HG03565 (cell line): Measurements from ENCODE around the gene CEP131.
"Not testable (repeated sequence)": the region's sequence is repeated elsewhere in the genome, so short reads cannot be mapped to it uniquely, and the experiment has no call there.

Experiments
- ATAC-seq: cut with Tn5 transposase; IDR thresholded peaks from one replicate; pipeline ENCODE4 v1.9.1; 2021; ENCODE audit warnings: mild to moderate bottlenecking, moderate library complexity; ENCODE audit not compliant: unreplicated experiment

The CEP131 gene

GRCh38 chr17:81228834-81229665 is 6.3 kb upstream of the CEP131 start:
- no peak for ATAC-seq

DNA sequence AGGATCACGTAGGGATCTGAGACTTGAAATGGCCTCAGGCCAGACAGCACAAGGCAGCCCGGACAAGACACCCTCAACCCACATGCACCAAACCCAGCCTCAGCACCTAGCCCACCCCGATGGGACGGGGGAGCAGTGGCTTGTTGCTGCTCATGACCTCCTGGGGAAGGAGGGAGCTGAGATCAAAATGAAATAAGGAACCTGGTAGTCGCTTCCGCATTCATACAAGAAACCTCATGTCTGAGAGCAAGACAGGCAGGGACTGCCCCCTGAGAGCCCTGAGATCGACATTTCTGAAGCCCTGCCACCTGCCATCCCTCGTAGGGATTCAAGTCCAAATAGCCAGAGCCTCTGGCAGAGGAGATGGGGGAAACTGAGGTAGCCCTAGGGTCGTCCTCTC is 5.7 kb upstream of the CEP131 start:
- no peak for ATAC-seq

DNA sequence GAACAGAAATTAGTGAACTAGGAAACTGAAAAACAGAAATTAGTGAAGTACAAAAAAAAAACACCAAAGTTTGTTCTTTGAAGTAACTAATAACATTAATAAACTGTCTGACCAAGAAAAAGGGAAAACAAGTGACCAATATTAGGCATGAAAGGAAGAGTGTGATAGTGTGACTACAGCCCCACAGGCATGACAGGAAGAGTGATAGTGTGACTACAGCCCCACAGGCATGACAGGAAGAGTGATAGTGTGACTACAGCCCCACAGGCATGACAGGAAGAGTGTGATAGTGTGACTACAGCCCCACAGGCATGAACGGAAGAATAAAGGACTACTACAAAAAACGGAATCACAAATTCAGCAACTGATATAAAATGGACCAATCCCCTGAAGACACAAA is 4.9 kb upstream of the CEP131 start:
- not testable (repeated sequence) for ATAC-seq

GRCh38 chr17:81223762-81224130 is 981 bp upstream of the CEP131 start:
- no peak for ATAC-seq

DNA sequence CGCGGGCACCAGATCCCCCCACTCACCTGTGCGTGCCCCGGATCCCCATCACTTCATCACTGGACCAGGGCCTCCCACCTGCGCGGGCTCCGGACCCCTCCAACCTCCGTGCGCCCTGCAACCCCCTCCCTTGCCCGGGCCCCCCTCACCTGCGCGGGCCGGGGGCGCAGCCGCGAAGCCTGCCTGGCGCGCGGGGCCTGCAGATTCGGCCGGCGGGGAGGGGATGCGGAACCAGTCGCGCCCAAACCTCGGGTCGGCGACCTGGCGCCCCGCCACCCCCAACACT is 202 bp downstream of the CEP131 start:
- peak; percentile 2 for ATAC-seq

GRCh38 chr17:81221842-81222619 is 734 bp downstream of the CEP131 start:
- no peak for ATAC-seq

DNA sequence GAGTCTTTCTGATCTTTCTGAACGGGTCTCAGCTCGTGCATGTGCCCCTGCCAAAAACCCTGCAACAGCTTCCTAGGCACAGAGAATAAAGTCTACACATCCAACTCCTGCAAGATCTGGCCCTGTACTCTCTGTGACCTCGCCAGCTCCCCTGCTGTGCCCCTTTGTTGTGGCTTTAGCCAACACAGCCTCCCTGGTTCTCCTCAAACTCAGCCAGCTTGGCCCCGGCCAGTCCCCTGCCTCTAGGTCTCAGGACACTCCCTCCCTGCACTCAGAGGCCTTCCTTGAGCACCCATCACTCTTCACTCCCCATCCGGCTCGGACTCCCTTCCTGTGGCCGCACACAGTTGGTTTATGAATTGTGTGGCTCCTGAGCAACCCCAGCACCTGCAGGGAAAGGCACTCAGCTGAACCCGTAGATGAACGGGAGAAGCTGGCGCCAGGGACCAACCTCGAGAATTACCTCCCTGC is 1.4 kb downstream of the CEP131 start:
- no peak for ATAC-seq

DNA sequence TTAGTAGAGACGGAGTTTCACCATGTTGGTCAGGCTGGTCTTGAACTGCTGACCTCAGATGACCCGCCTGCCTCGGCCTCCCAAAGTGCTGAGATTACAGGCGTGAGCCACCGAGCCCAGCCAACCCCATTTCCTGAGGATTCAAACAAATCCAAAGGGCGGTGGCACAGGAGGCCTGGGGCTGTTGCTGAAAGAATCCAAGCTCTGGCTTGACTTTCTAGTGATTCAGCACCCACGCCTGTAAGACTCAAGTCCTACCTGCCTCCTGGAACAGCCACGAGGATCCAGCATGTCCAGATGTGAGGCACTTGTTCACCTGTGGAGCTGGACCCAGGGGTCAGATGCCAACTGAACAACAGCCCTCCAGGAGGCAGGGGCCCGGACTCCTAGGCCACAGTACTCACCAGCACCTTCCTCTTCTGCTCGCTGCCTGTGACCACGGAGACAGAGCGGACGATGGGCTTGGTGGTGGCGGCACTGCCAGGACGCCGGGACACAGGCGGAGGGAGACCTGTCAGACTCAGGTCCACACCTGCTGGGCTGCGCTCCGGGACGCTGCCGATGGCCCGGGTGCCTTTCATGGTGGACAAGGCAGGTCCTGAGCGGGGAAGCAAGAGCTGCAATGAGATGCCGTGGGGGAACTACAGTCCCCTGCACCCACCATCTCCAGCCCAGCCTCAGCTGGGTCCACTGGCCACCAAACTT is 3.1 kb downstream of the CEP131 start:
- no peak for ATAC-seq

- no peak for ATAC-seq
Observed at GRCh38 chr17:81218991-81219390, 3.8 kb downstream of the CEP131 start.

DNA sequence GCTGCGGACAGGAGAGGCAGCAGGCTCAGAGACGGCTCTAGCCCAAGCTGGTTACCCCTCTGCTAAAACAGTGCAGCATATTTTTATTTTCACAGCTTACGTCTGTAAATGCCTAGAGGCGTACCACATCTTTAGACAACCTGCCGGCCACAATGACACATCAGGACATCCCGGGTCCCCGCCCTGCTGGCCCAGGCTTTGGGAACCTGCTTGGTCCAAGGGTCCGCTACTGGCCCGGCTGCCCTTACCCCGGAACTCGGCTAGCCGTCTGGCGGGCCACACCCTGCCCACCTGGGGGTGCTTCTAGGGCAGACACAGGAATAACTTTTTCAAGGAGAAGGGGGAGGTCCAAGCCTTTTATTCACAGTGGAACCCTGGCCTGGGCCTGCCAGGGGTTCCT is 4.3 kb downstream of the CEP131 start:
- ATAC-seq: no peak

DNA sequence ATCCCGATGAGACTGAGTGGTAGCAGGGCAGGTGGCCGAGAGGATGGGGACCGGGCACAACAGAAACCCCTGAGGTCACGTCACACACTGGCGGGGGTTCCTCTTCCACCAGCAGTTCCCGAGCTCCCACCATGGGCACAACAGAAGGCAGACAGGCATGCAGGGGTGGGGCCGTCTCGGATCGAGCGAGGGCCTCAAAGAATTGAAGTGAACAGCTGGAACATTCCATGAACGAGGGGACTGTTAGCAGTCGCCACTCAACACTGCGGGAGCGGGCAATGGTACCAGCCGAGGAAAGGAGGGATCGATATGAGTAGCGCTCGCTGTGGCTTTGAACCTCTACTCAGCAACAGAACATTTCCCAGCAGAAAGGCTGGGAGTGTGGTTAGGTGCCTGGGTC is 5.3 kb downstream of the CEP131 start:
- no peak for ATAC-seq

GRCh38 chr17:81213978-81214377 is 8.8 kb downstream of the CEP131 start:
- ATAC-seq: no peak

DNA sequence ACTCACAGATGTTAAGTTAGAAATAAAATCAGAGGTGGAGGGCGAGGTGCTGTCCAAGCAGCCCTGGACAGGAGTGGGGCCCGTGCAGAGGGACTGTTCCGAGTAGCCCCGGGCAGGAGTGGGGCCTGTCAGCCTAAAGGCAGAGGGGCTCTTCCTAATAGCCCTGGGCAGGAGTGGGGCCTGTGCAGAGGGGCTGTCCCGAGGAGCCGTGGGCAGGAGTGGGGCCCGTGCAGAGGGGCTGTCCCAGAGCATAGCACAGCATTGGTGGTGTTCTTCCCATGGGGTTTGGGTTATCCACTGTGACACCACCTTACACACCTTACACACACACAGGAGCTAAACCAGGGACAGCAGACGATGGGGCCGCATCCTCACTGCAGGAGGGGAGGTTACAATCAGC is 10.4 kb downstream of the CEP131 start:
- ATAC-seq: no peak

GRCh38 chr17:81210868-81211267 is 11.9 kb downstream of the CEP131 start:
- ATAC-seq: no peak

DNA sequence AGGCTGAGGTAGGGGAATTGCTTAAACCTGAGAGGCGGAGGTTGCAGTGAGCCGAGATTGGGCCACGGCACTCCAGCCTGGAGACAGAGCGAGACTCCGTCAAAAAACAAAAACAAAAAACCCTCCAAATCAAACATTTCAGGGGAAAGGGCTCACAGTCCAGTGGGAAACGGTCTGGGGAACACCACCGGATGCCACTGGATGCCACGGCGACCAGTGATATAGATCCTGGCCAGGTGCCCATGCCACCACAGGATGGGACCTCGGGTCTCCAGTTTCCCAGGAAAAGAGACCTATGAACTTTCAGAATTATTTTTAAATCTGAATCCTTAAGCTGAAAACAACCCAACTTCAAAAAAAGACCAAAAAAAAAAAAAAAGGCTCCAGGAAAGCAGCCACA is 12.3 kb downstream of the CEP131 start:
- no peak for ATAC-seq

DNA sequence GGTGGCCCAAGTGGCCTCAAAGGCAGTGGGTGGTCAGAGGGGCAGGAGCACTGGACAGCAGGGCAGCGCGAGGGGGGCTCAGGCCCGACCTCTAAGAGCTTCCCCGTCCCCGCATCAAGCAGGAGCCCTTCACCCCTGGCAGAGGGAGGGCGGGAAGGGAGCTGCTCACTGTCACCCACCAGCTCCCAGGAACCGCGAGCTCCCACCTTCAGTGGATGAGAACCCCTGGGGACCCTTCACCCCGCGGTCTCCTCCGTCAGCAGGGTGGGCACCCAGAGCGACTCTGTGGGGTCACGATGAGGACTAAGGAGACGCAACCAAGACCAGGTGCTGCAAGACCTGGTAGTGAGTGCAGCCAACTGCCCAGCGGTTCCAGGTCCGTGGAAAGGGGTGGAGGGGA is 13.6 kb downstream of the CEP131 start:
- no peak for ATAC-seq

DNA sequence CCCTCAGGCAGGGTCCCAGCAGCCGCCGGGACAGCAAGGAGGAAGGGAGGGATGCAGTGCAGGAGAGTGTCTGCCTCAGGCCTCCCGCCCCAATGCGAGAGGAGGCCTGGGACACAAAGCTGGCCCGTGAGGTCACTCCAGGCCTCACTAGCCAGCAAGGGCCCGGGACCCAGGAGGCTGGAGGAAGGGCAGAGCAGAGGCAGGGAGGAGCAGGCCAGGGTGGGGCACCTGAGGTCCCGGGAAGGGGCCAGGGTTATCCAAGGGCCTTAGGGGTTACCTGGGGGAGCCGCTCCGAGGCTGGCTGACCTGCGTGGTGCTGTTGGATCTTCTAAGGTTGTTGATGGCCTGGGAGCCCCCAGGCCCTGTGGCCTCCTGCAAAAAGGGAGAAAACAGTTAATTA is 14.1 kb downstream of the CEP131 start:
- no peak for ATAC-seq

DNA sequence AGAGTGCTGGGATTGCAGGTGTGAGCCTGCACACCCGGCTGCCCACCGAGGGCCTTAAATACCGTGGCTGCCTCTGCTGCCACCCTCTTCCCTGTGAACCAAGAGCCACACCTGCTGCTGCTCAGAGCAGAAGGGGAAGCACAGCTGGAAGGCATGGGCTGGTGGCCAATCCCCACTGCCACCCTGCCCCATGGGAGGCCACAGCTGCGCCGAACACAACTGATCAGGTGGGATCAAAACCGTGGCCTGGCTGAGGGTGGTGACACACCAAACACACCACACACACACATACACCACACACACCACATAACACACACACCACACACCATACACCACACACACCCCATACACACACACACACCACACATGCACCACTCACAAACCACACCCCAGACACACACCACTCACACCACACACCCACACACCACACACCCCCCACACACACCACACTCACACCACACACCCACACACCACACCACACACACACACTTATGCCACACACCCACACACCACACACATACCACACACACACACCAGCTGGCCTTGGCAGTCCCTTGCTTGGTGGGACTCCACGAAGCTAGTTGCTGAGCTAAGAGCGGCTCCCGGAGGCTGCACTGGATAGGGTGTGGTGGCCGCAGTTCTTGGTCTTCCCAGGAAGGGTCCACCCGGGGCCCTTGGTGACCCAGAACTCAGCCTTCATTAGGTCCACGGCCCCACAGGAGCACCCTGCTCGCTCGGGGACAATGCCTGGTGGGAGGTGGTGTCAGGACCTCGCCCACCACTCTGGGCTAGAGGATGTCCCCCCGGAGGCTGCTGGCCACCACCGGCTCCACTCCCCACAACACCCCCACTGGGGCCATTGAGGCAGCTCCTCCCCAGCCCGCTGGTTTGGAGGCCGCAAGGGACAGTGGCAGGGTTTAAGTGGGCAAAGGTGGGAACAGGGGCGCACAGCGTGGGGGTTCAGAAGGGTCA is 14.9 kb downstream of the CEP131 start:
- ATAC-seq: no peak

DNA sequence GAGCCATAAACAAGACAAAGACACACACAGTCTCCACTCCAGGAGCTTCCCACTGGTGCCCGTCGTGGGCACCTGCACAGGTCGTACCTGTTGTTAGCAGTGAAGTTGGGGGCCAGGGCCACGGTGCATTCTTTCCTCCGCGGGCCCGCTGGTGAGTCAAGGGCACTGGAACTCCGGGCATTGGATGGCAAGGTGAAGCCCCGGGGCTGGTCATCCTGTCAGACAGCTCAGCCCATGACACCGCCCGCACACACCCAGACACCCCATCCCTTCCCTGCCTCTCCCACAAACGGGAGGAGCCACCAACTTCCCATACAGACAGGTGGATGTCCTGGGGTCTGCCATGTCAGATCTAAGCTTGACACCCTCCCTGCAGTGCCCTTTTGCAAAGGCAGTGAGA is 16.1 kb downstream of the CEP131 start:
- ATAC-seq: no peak

- ATAC-seq: no peak
Observed at GRCh38 chr17:81206166-81206565, 16.6 kb downstream of the CEP131 start.

- no peak for ATAC-seq
Observed at GRCh38 chr17:81204578-81204977, 18.2 kb downstream of the CEP131 start.
